Body of pancreas (tissue), 4 donors: Measurements from ENCODE around the gene PRTG. TPM values are rescaled to one million over a fixed set of nuclear protein-coding genes. Genes with fewer than 3 reads are reported as not detected.
"Not testable (repeated sequence)": the region's sequence is repeated elsewhere in the genome, so short reads cannot be mapped to it uniquely, and the experiment has no call there.

Experiments
- ATAC-seq: fragments of 150-250 bp; one replicate; pipeline ENCODE4 v1.9.1; 2016
- DNase-seq, 4 donors: peaks; one replicate each; pipeline ENCODE4 v3.0.0-alpha.2; 2019
- H3K27ac ChIP-seq, 4 donors: fragments of 200-600 bp; sonication (generic); 1 replicate in 3 of 4; 2 replicates in 1 of 4; pipeline versions ENCODE4 v1.5.1 to v1.6.1; 2016 to 2019; ENCODE audit warnings: mild to moderate bottlenecking in 1 of 4, mixed read lengths in 1 of 4, moderate library complexity in 1 of 4
- H3K27me3 ChIP-seq, 2 donors: fragments of 200-600 bp; sonication (generic); one replicate each; pipeline ENCODE4 v1.6.0; 2016; ENCODE audit warnings: mild to moderate bottlenecking in 1 of 2
- H3K36me3 ChIP-seq, 2 donors: fragments of 200-600 bp; sonication (generic); replicated peaks in 1 of 2; 2 replicates each; pipeline ENCODE4 v1.5.1; 2016; ENCODE audit warnings: low read depth in 2 of 2; ENCODE audit not compliant: insufficient read depth in 1 of 2
- H3K4me1 ChIP-seq: fragments of 200-600 bp; sonication (generic); one replicate; pipeline ENCODE4 v1.6.0; 2016
- H3K4me3 ChIP-seq, 2 donors: fragments of 200-600 bp; sonication (generic); 1 replicate in 1 of 2; 2 replicates in 1 of 2; pipeline ENCODE4 v1.5.1; 2016 to 2019
- H3K9me3 ChIP-seq, 3 donors: fragments of 200-600 bp; sonication (generic); 1 replicate in 2 of 3; 2 replicates in 1 of 3; pipeline ENCODE4 v1.5.1; 2016
- CTCF ChIP-seq, 7 experiments: fragments of 450-650 bp in 4 of 7; fragments of 200-600 bp in 3 of 7; sonication (generic) in 3 of 7; IDR thresholded peaks; one replicate each; pipeline ENCODE4 v1.5.1; 2016 to 2019; ENCODE audit warnings: antibody characterized with exemption in 7 of 7
- POLR2A ChIP-seq, 3 donors: fragments of 450-650 bp; IDR thresholded peaks; one replicate each; pipeline ENCODE4 v1.6.1; 2016; ENCODE audit warnings: antibody characterized with exemption in 3 of 3, mild to moderate bottlenecking in 2 of 3
- WGBS, 2 donors: methylation state at CpG; one replicate each; pipeline ENCODE4 v1.1.5; 2017; 5-methylcytosine and 5-hydroxymethylcytosine counted together
- intact Hi-C: fragments of 100-400 bp; cut with DNase I; formaldehyde crosslinking; loops from one replicate; pipeline ENCODE4 v1.15.1; 2023
- total RNA-seq, 2 donors: library from RNA; depleted of rRNA; stranded (reverse); fragments of >200 nt; gene quantifications; one replicate each; pipeline ENCODE4 v1.1.0, GENCODE V29; 2016

The PRTG gene
- total RNA-seq, 2 donors from 2014 or later = 1.0 to 4.0 TPM

- Histone ChIP-seq H3K4me3 (no peak overlapping the region), H3K4me1 (no peaks in the 10 kb centered on the region), H3K9me3 (no peaks in the 10 kb centered on the region), H3K27me3 (no peaks in the 10 kb centered on the region), H3K27ac (no peak overlapping the region), H3K36me3 (no peaks in the 10 kb centered on the region)
- no peak for TF ChIP-seq POLR2A (IDR thresholded peaks at IDR 0.05)
- TF ChIP-seq CTCF (IDR thresholded peaks at IDR 0.05) = no peak
- intact Hi-C loops = no loop called here
- 82 to 86% methylated on average over 5 of the region's 5 CpGs for WGBS, 2 donors
- ATAC-seq (no peak), DNase-seq (no peak)
Measured at GRCh38 chr15:55606214-55606613, 136.7 kb downstream of the PRTG start.

GRCh38 chr15:55601374-55601773, 141.6 kb downstream of the PRTG start:
- H3K9me3 ChIP-seq = no peaks in the 10 kb centered on the region
- DNase-seq (no peak), ATAC-seq (no peak)
- 53 to 56% methylated on average over 5 of the region's 5 CpGs for WGBS, 2 donors
- H3K4me1 ChIP-seq = no peaks in the 10 kb centered on the region
- H3K4me3 ChIP-seq = no peak overlapping the region
- no peaks in the 10 kb centered on the region for H3K27me3 ChIP-seq
- no peak for TF ChIP-seq POLR2A (IDR thresholded peaks at IDR 0.05)
- TF ChIP-seq CTCF (IDR thresholded peaks at IDR 0.05) = no peak
- intact Hi-C loops = no loop called here
- no peak overlapping the region for H3K27ac ChIP-seq
- H3K36me3 ChIP-seq = no peaks in the 10 kb centered on the region

- Histone ChIP-seq H3K4me3 (no peak overlapping the region), H3K36me3 (no peaks in the 10 kb centered on the region), H3K27ac (no peak overlapping the region), H3K27me3 (no peaks in the 10 kb centered on the region), H3K4me1 (no peaks in the 10 kb centered on the region), H3K9me3 (no peaks in the 10 kb centered on the region)
- DNase-seq (no peak), ATAC-seq (no peak)
- WGBS, 2 donors = 58 to 64% methylated on average over 3 of the region's 3 CpGs
- intact Hi-C loops = no loop called here
- TF ChIP-seq CTCF (IDR thresholded peaks at IDR 0.05) = no peak
- TF ChIP-seq POLR2A (IDR thresholded peaks at IDR 0.05) = no peak
Measured at GRCh38 chr15:55599439-55599838, 143.5 kb downstream of the PRTG start.

- WGBS, 2 donors = 96% methylated on average over 1 of the region's 1 CpG
- H3K4me1 ChIP-seq, H3K27me3 ChIP-seq, H3K4me3 ChIP-seq, H3K36me3 ChIP-seq, intact Hi-C loops, H3K27ac ChIP-seq, H3K9me3 ChIP-seq, ATAC-seq, DNase-seq: not testable (repeated sequence)
Measured at GRCh38 chr15:55593019-55593418, 149.9 kb downstream of the PRTG start.

GRCh38 chr15:55590788-55591187, 152.2 kb downstream of the PRTG start:
- Histone ChIP-seq H3K9me3 (no peaks in the 10 kb centered on the region), H3K36me3 (no peaks in the 10 kb centered on the region), H3K27ac (no peak overlapping the region), H3K27me3 (no peaks in the 10 kb centered on the region), H3K4me3 (no peak overlapping the region), H3K4me1 (peaks cover 7% of the 10 kb centered on the region)
- intact Hi-C loops = no loop called here
- WGBS, 2 donors = 51 to 64% methylated on average over 3 of the region's 3 CpGs
- DNase-seq = no peak
- TF ChIP-seq POLR2A (IDR thresholded peaks at IDR 0.05) (no peak), CTCF (IDR thresholded peaks at IDR 0.05) (no peak)
- ATAC-seq = no peak
